GM21515 (cell line): ENCODE data around the gene MICAL2.

Experiments used
- ATAC-seq: cut with Tn5 transposase; IDR thresholded peaks from one replicate; pipeline ENCODE4 v1.9.1; 2021; ENCODE audit not compliant: unreplicated experiment

MICAL2 gene

GRCh38 chr11:12094872-12095800 lies 15.3 kb upstream of the MICAL2 start:
- ATAC-seq = no peak

GRCh38 chr11:12097219-12097618 lies 13.2 kb upstream of the MICAL2 start:
- ATAC-seq = no peak

GRCh38 chr11:12098601-12099000 lies 11.8 kb upstream of the MICAL2 start:
- no peak for ATAC-seq

DNA sequence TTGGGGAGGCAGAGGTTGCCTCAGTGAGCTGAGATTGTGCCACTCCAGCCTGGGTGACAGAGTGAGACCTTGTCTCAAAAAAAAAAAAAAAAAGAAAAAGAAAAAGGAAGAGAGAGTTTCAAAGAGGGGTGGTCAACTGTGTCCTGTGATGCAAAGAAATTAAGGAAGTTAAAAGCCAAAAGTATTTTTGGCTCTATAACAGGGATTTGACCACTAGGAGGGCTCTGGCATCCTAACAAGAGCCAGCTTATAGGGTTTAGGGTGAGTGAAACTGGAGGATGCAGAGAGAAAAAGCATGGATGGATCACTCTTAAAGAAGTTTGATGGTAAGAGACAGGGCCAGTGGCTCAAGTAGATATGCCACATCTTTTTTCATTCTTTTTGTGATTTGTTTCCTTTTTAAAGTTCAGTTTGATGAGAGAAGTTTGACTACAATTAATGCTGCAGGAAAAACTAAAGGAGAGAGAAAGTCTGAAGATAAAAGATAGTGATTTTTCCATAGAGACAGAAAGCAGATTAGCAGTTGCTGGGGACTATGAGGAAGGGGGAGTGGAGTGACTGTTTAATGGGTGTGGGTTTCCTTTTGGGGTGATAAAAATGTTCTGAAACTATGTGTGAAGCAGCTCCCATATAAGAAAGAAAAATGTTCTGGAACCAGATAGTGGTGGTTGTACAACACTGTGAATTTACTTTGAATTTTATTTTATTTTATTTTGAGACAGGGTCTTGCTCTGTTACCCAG lies 11.1 kb upstream of the MICAL2 start:
- no peak for ATAC-seq

- ATAC-seq = no peak
Observed at GRCh38 chr11:12100429-12100828, 10.0 kb upstream of the MICAL2 start.

- no peak for ATAC-seq
Observed at GRCh38 chr11:12100841-12101242, 9.5 kb upstream of the MICAL2 start.

DNA sequence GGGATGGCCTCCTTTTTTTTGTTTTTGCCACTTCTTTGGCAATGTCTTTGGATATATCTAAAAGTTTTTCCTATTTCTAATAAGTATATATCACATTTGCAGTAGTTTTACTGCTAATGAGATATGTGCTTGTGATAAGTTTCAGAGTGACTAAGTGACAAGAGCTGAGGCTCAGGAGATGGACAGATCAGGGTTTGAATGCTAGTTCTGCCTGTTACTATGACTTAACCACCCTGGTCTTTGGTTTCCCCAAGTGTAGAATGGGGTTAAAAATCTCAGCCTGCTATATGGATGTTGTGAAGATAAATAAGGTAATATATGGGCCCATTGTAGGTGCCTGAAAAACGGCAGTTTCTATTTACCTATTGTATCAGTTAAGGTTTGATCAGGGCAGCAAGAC lies 9.1 kb upstream of the MICAL2 start:
- no peak for ATAC-seq

- ATAC-seq = no peak
Observed at GRCh38 chr11:12102588-12103410, 7.6 kb upstream of the MICAL2 start.

DNA sequence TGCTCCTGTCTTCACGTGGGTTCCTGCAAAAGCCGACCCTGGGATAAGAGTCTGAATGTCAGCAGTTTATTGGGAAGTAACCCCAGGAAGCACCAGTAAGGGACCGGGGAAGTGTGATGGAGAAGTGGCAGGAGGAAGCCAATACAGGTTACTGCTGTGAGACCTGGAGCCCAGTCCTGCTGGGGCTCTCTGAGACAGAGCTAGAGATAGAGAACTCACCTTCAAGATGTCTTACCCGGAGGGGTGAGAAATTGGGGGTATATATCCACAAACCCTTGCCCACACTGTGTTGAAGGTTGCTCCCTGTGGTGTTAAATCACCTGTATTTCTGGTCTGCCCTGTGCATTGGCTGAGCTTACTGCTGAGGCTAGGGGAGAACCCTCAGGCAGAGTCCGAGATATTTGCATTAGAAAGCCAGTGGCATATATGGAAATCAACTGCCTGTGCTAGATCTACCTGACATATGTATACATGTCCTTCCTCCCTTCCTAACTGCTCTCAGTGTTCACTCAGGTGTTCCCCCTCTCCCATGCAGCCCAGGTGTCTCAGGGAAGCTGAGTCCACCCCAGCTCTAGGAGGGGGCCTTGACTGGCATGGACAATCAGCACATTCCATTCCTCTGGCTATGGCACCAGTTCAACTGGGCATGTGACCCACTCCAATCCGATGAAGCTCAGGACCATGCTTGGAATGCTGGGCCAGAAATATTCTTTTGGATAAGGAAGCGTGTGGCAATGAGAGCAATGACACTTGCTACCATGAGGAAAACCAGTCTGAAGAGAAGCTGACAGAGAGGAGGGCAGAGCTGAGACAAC lies 6.8 kb upstream of the MICAL2 start:
- no peak for ATAC-seq

GRCh38 chr11:12105471-12105870 lies 4.9 kb upstream of the MICAL2 start:
- ATAC-seq = no peak

DNA sequence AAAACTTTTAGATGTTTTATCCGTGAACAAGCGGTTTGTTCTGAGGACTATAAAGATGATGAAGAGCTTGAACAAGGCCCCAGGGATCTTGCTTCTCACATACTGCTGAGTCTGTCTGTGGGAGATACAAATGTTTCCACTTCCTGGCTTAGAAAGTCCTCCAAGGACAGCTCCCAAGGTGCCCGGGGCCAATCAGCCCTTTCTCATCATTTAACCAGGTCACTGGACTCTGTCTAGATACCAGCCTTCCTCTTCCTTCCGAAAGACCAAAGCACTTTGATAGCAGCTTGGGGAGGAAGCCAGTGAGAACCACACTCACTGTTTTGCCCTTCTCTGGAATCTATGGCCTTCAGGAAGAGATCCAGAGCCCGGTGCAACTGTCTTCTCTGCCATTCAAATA lies 4.3 kb upstream of the MICAL2 start:
- ATAC-seq = no peak

- no peak for ATAC-seq
Observed at GRCh38 chr11:12106501-12106900, 3.9 kb upstream of the MICAL2 start.

- no peak for ATAC-seq
Observed at GRCh38 chr11:12108875-12109453, 1.4 kb upstream of the MICAL2 start.

DNA sequence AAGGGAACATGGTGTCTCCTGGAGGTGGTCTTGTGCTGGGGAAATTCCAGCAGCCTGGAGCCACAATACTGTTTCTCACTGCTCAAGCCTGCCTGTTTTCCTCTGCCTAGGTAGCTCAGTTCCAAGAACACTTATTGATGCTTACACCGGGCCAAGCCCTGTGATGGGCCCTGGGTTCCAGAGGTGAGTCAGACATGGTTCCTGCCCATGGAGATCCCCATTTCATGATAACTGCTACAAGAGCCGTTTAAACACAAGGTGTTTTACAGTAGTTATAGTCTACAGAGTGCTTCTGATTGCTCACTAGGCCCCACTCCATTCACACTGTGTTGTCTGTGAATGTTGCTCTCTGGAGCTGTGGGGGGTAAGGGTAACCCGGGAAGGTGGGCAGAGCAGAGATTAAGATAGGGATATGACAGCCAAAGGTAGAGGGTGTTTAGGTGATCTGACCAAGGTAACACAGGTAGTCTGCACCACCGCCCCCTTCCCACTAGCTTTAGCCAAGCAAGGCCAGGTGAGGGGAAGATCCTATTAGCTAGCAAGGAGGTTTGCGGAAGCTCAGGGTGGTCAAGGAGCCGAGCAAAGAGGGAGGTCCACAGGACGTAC lies 696 bp upstream of the MICAL2 start:
- ATAC-seq = no peak

- ATAC-seq = peak; percentile 20
Observed at GRCh38 chr11:12110714-12111548, 541 bp downstream of the MICAL2 start.

DNA sequence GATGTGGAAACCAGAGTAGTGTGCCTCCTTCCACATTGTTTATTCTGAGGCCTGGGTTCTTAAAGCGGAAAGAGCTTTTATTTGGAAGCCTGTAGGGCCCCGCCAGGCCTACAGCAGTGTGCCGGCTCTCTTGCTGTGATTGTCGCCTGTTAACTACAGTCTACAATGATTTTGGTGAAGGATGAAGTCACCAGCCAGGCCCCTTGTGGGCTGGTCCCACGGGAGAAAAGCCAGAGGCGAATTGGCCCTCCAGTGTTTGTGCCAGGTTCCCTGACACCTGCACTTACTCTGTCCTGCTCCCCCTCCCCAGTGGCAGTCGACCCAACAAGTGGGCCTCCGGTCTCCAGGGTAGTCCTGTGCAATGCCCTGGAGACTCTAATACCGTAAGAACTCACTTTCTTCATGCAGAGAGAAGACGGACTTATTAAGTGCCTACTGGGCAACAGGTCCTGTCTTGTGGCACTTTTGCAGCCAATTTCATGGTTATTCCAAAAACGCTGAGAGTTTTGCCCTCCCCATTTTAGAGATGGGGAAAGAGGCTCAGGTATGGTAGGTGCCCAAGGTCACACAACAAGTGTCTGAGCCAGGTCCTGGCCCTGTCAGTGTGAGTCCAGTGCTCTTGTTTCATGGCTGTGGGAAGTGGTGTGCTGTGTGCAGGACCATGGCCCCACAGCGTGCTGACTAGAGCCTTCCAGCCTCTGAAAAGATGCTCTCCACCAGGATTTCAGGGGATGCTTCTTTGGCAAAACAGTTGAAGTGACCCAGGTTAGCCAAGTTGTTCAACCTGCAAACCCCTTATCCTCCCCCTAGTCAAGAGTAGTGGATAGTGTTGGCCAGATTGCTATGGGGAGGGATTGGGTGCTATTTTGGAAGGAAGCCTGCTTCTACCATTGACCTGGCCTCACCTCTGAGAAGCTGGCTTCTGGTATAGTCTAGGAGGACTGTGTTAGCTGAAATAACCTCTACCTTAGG lies 1.4 kb downstream of the MICAL2 start:
- no peak for ATAC-seq

GRCh38 chr11:12112750-12113149 lies 2.4 kb downstream of the MICAL2 start:
- ATAC-seq = no peak

GRCh38 chr11:12113294-12113693 lies 2.9 kb downstream of the MICAL2 start:
- no peak for ATAC-seq
